GM12892 (cell line): ENCODE measurements around the gene EEF1AKMT3.
A peak's percentile ranks its signal among the peaks of the same experiment; 100 is the strongest.

Experiments
- DNase-seq: peaks from one replicate; pipeline ENCODE4 v3.0.0; 2011; ENCODE audit not compliant: insufficient read length
- FAIRE-seq: peaks from 2 replicates; lab custom pipeline; 2011; peaks lifted over from hg19 to GRCh38; lab: Jason Lieb, UNC
- POLR2A ChIP-seq: IDR thresholded peaks from 2 replicates; pipeline ENCODE4 v1.6.1; 2011; ENCODE audit warnings: low read depth, low read length, control low read depth
- POLR2AphosphoS5 ChIP-seq: IDR thresholded peaks from 2 replicates; pipeline ENCODE4 v1.6.1; 2011; ENCODE audit warnings: low read depth, low read length, control low read depth
- TAF1 ChIP-seq: IDR thresholded peaks from 2 replicates; pipeline ENCODE4 v1.6.1; 2011; ENCODE audit warnings: low read depth, mild to moderate bottlenecking, control low read depth, low read length, borderline replicate concordance

The EEF1AKMT3 gene

GRCh38 chr12:57737467-57738460 is 34.6 kb upstream of the EEF1AKMT3 start:
- DNase-seq = no peak

GRCh38 chr12:57738661-57739237 is 33.7 kb upstream of the EEF1AKMT3 start, which contains the start of gene AGAP2:
AGAP2 (minus strand) TSS chr12:57738742; CDS start chr12:57738246, 496 bp downstream.
- TF ChIP-seq POLR2AphosphoS5 = no peak
- no peak for TF ChIP-seq POLR2A
- no peak for TF ChIP-seq TAF1
- DNase-seq (no peak), FAIRE-seq (no peak)

More at GRCh38 chr12:57737467-57738460, 34.6 kb upstream of the EEF1AKMT3 start:
- TF ChIP-seq TAF1 (no peak), POLR2A (no peak), POLR2AphosphoS5 (no peak)
- no peak for FAIRE-seq

GRCh38 chr12:57739387-57739786 is 33.0 kb upstream of the EEF1AKMT3 start:
- TF ChIP-seq POLR2A (no peak), POLR2AphosphoS5 (no peak), TAF1 (no peak)
- FAIRE-seq (no peak), DNase-seq (no peak)

- DNase-seq = no peak
- TF ChIP-seq TAF1 (no peak), POLR2AphosphoS5 (no peak), POLR2A (no peak)
- FAIRE-seq = no peak
Measured at GRCh38 chr12:57739914-57740538, 32.4 kb upstream of the EEF1AKMT3 start.

GRCh38 chr12:57740656-57741412 is 31.6 kb upstream of the EEF1AKMT3 start:
- FAIRE-seq = peak; percentile 91
- DNase-seq = peak; percentile 69
- no peak for TF ChIP-seq POLR2A
- no peak for TF ChIP-seq TAF1
- TF ChIP-seq POLR2AphosphoS5 = no peak

GRCh38 chr12:57741413-57741789 is 31.0 kb upstream of the EEF1AKMT3 start:
- FAIRE-seq (no peak), DNase-seq (no peak)
- TF ChIP-seq POLR2A (no peak), TAF1 (no peak), POLR2AphosphoS5 (no peak)

- peak; percentile 95 for FAIRE-seq
Measured at GRCh38 chr12:57741844-57742738, 30.3 kb upstream of the EEF1AKMT3 start.

GRCh38 chr12:57743769-57744168 is 28.6 kb upstream of the EEF1AKMT3 start:
- TF ChIP-seq POLR2AphosphoS5 (no peak), POLR2A (no peak), TAF1 (no peak)
- no peak for DNase-seq
- FAIRE-seq = no peak

More at GRCh38 chr12:57741844-57742738, 30.3 kb upstream of the EEF1AKMT3 start:
- peak; percentile 72 for DNase-seq
- TF ChIP-seq POLR2AphosphoS5 (no peak), POLR2A (peak; percentile 53; the same call in 1 of the 2 replicates), TAF1 (0 out of 2 replicates have a peak, but pooled peaks have one; percentile 16)

GRCh38 chr12:57744194-57744776 is 28.1 kb upstream of the EEF1AKMT3 start:
- TF ChIP-seq POLR2A = no peak
- FAIRE-seq = no peak
- no peak for DNase-seq
